CD4-positive, alpha-beta T cell treated with Interleukin-2 at 100 ng/mL for 4 hours (primary cell): ENCODE measurements around the gene HLCS.

Experiments used
- DNase-seq: peaks from one replicate; pipeline ENCODE4 v3.0.0-alpha.2; 2020; ENCODE audit warnings: low spot score

HLCS gene

DNA sequence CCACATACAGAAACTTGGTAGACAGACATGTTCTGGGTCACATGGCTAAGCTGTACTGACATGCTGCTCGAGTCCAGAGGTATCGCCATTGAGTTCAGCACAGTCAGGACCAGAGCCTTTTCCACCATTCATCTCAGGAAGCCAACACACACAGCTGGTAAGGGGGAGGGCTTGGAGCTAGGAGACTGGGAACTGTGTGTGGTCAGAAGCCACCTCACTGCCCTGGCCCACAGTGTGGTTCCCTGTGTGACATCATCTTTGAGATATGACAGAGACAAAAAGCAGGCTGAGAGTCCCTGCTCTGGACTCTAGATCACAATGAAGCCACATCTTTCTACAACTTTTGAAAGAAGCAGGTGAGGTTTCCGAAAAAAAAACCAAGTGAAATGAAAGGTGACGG lies 160.4 kb downstream of the HLCS start:
- no peak for DNase-seq

DNA sequence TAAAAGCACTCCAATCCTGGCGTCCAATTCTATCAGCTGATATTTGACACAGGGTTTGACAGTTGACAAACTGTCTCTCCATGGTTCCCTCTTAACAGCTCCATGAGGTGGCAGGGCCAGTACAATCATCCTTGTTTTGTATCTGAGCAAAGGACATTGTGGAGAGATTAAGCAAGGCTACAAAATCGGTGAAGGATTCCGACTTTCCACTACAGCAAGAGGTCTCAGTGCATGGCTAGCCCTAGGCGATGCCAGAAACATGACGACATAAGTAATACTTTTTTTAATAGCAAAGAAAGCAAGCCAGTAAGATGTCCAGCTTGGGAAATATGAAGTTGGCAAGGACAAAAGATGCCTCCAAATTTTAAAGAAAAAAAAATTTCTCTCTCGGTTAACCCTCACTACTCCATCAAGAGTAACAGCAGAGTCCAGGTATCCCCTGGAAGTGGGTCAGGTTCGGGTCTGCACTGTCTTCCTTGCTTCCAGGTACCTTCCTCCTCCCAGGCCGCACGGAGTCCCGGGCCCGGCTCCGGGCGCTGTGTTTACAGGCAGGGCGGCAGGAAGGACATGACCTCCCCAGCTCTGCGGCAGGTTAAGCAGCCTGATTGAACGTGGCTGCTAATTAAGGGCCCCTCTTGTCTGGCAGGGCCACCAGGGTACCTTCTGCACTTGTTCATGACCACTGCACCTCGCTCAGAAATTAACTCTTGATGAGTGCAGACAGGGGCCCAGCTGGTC lies 161.4 kb downstream of the HLCS start:
- no peak for DNase-seq

DNA sequence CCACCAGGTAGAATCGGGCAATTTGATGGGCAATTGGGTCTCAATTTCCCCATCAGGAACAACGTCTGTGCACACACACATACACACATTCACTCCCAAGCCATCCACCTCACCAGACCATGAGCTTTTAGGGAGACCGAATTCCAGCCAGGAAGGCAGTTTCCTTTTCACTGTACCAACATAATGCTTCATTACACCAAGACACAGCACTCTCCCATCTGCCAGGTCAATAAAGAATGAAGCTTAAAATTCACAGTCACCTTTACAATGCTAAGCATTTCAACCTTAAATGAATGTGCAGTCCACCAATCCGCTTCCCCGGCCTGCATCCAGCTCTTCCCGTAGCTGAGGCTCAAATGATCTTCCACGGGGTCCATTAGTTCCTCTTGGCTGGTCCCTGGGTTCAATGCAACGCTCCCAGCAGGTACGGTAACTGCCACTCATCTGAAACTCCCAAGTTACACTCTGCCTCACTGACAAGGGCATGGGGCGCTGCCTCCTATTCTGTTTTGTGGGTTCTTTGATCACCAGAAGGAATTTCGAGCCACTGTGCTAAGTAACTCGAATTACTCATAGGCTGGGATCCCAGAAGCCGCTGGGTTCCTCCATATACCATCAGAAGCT lies 162.5 kb downstream of the HLCS start:
- DNase-seq = no peak

DNA sequence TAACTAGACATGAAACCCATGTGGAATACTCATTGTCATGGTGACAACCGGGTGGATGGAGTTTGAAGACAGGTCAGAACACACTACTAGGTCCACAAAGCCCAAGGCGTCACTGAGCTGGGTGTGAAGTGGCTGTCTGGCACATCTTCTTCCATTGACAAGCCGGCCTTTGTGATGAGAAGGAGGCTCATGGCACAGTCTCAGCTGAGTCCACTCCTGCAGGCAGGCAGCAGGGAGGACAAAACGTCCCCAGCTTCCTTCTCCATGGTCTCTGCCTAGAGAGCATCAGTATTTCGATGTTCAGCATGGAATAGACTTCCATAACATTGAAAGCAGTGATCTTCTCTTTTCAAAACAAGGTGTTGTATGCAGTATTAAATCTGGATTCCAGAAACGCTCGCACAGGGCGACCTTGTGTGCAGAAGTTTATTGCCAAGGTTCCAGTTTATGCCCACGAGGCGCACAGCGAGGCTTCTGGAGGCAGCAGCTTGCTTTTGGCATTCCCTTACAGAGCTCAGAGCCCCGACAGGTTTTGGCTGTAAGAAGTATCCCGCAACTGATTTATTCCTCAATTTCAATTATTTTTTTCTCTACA lies 163.3 kb downstream of the HLCS start:
- DNase-seq = no peak

DNA sequence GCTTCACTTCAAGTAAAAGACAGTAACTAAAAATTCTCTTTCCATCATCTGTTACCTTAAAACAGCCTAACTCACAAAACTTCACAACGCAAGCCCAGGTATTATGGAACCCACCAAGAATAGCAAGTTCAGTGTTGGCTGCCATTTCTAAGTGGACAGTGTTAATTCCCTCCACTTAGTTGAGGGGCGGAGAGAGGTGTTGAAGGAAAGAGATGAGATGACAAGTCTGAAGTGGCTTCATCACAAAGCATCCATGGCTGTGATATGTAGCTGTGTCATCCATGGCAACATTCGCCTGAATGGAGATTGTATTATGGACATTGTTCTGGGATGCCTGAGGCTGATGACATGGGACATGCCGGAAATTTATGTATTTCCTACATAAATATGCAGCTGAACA lies 165.7 kb downstream of the HLCS start:
- DNase-seq = no peak

DNA sequence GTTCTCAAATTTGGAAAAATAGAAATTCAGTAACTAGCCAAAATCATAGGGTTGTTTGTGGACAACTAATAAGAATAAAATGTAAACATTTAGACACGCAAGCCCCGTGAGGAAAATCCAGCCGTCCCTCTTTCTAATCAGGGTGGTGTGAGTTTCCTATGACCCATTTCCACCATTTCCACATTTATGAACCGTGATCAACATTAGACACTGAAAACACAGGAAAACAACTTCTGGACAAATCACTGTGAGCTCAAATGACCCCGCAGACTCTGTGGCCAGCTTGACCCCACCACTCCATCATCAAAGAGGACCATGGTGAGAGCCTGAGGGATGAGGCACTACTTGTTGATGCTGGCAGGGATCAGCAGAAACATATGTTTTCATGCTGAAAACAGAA lies 166.6 kb downstream of the HLCS start:
- DNase-seq = no peak

- no peak for DNase-seq
Observed at GRCh38 chr21:36798491-36798890, 168.0 kb downstream of the HLCS start.

DNA sequence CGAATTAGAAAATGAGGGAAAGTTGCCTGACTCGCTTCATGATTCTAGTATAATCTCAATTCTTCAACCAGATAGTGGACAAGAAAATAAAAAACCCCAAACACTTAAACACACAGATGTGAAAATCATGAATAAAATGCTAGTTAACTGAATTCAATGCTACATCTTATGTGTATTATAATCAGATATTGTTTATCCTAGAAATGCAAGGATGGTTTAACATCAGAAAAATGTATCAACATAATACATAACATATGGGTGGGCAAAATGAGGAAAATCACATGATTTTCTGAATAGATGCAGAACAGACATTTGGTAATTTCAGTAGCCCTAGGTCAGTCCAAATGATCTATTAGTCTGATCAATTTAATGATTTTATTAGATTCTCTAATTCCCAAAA lies 170.4 kb downstream of the HLCS start:
- DNase-seq = no peak

GRCh38 chr21:36792505-36792967 lies 173.9 kb downstream of the HLCS start:
- DNase-seq = no peak

DNA sequence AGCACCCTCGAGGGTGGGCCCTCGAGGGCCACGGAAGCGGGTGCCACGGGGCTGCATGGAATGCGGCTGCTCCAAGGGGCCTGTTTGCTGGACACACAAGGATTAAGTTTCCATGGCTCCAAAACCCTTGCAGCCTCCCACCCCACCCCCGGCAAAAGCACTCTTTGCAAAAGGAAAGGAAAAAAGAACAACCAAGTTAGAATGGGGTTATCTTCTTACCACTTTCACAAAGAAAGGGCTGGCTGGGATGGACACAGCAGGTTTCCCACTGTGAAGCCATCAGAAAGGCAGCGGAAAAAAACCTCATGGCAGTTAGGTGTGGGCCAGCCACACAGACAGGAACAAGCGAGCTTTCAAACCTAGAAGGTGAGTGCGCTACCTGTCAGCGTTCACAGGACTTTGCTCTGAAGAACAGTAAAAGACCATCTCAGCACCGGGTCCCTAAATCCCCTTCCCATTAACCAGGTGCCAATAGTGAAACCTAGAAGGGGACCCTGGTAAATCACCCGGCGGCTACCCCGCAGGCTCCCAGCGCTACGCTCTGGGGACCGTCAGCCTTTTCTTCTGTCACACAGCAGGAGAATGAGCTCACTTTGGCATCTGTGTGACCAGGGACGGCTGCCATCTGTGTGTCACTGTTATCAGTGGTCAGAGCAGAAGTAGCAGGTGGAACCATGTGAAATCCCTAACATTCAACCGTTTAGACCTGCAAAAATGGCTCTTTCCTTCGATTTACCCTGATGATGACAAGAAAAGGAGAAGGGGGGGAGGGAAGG lies 174.6 kb downstream of the HLCS start:
- no peak for DNase-seq

DNA sequence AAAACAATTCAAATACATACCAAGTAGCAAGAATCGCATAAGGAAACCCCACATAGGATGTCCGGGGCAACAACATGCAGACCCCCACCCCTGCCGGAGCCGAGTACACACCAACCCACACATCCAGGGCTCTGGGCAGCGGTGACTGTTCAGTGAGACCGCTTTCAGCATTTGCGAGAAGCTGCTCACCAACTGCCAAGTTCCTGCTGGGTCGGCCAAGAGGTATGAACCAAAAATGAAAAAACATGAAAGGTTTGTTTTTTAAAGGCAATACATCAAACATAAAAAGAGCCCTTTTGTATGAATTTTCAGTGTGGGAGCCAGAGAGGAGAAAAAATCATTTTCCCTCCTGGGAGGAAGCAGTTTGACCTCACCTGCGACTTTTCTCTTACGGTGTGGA lies 175.3 kb downstream of the HLCS start:
- no peak for DNase-seq

- DNase-seq = no peak
Observed at GRCh38 chr21:36790616-36791015, 175.9 kb downstream of the HLCS start.

GRCh38 chr21:36788120-36788638 lies 178.3 kb downstream of the HLCS start:
- DNase-seq = no peak

- no peak for DNase-seq
Observed at GRCh38 chr21:36786186-36786585, 180.3 kb downstream of the HLCS start.

DNA sequence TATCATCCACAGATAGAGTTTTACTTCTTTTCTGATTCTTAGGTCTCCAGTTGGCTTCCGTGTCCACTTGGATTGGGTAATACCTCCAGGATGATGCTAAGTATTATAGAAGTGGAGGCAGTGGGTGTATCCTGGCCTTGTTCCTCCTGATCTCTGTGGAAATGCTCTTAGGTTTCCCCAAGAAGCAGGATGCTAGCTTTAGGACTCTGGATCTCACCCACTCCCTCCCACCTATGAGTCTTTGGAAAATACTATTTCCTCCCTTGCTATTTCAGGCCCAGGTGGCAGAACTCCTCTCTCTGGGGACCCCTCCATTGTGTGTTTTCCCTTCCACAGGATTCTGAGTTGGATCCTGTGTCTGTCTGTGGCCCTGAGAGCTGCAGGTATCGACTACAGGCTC lies 180.9 kb downstream of the HLCS start:
- no peak for DNase-seq

- DNase-seq = no peak
Observed at GRCh38 chr21:36784947-36785346, 181.5 kb downstream of the HLCS start.

DNA sequence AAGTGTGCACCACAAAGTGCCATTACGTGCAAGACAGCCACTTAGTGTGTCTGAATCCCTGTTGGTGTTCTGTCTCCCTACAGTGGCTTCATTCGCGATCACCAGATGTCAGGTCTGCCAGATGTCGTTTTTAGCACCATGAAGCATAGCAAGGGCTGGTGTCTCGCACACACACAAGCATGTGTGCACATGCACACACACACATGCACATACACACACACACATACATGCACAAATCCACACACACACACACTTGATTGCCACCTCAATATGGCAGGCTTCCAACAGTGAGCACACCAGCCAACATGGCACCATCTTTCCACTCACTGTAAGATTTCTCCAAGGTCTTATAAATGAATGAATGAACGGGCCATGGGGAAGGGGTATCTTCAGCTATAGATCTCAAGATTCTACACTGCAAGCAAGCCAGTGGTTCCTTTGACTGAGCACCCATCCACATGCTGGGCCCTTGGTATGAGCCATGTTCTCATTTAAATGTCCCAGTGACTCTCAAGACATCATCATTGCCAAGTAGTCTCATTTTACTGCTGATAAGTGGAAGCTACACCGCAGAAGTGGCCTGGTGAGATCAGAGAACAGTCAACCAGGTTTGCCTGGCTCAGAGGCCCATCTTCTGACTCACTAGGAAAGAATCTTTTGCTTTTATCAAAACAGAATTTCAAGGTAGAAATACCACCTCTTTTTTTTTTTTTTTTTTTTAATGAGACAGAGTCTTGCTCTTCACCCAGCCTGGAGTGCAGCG lies 182.7 kb downstream of the HLCS start:
- no peak for DNase-seq

DNA sequence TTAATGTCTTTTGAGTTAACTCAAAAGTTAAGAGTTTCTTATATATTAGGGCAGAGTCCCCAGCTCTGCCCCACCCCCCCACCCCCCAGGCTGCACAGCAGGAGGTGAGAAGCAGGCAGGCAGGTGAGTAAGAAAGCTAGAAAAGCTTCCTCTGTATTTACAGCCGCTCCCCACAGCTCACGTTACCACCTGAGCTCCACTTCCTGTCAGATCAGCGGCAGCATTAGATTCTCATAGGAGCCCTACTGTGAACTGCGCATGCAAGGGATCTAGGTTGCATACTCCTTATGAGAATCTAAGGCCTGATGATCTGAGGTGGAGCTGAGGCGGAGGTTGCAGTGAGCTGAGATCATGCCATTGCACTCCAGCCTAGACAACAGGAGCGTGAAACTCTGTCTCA lies 185.6 kb downstream of the HLCS start:
- DNase-seq = no peak

DNA sequence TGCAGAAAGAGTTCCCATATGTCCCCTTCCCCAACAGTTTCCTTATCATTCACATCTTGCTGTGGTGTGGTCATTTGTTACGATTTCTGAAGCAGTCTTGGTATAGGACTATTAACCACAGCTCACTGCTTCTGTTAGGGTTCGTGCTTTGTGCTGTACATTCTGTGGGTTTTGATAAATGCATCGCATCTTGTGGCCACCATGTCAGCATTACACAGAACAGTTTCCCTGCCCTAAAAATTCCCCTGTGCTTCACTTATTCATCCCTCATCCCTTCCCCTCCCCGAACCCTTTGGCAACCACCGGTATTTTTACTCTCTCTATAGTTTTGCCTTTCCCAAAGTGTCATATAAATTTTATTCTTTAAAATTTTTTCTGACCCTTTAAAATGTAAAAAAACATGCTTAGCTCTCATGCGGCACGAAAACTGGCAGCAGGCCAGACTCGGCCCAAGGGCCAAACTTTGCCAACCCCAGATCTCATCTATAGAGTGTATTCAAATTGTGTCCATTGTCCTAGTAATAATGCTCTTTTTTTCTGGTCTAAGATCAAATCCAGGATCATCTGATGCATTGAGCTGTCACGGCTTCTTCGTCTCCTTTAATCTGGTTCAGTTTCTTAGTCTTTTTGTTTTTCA lies 189.4 kb downstream of the HLCS start:
- no peak for DNase-seq

DNA sequence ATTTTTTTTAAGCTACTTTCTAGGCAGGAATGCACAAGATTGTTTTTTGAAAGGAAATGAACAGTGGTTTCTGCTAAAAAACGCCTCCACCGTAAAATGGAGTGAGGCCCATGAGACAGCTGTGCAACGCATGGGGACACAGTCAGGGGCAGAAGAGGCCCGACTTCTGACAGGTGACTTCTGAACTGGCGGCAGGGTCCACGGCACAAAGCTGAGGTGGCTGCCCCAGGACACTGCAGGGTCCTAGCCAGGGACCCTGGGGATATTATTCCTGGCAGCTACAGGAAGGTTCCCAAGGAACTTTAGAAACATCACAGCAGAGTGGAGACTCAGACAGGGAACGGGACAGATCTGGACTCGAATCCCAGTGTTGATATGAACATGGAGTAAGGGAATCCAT lies 192.5 kb downstream of the HLCS start:
- DNase-seq = no peak

DNA sequence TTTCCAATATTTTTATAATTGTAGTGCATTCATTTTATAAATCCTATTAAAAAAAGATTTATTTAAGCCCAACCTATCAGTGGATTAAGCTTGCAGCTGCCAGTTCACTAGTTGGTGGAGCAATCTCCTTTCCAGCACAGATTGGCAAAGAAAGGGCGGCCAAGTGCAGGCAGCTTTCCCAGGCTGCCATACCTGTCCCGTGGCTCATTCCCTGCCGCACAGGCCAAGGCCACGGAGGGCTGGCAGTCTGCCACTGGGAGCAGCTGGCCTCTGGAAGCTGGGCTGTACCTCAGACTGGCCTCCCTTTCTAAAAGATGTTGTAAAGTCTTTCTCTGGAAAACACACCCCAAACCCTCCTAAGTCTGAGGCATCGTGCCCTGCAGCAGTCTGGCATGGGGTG lies 193.4 kb downstream of the HLCS start:
- DNase-seq = no peak
